IMR-90 (cell line): ENCODE results near the gene OVCH1. TPM values are rescaled to one million over a fixed set of nuclear protein-coding genes. Genes with fewer than 3 reads are reported as not detected.
A peak's percentile ranks its signal among the peaks of the same experiment; 100 is the strongest.

ENCODE experiments used
- ATAC-seq: fragments of 200-7000 bp; cut with Tn5 transposase; 2 replicates; pipeline ENCODE4 v1.9.1; 2020; ENCODE audit warnings: low read depth, mild to moderate bottlenecking, moderate library complexity
- BruUV-seq: library from RNA; stranded (reverse); fragments of 400-500 nt; replicated peaks from 2 replicates; lab custom pipeline; 2021; lab: Mats Ljungman, UMichigan
- CTCF ChIA-PET: fragments of 300-600 bp; formaldehyde crosslinking; extraction: SDS; loops from one replicate; lab custom pipeline; 2021; ENCODE audit warnings: antibody characterized with exemption; lab: Yijun Ruan, JAX
- POLR2A ChIA-PET: fragments of 300-600 bp; sonication (Branson Sonifier 250); formaldehyde crosslinking; loops from one replicate; lab custom pipeline; 2022; ENCODE audit warnings: antibody characterized with exemption; ENCODE audit not compliant: unreplicated experiment; lab: Charles Lee
- DNase-seq: peaks from one replicate; pipeline ENCODE4 v3.0.0; 2013
- H2AFZ ChIP-seq: replicated peaks from 2 replicates; pipeline ENCODE3; 2013; ENCODE audit warnings: low read length, mild to moderate bottlenecking; ENCODE audit not compliant: poor library complexity
- H2AK5ac ChIP-seq: 2 replicates; pipeline ENCODE4 v1.6.1; 2013; ENCODE audit warnings: low read depth, low read length, inconsistent platforms
- H2AK9ac ChIP-seq: replicated peaks from 2 replicates; pipeline ENCODE3; 2013; ENCODE audit warnings: mild to moderate bottlenecking, low read depth, low read length, moderate library complexity; ENCODE audit not compliant: poor library complexity
- H2BK120ac ChIP-seq: 2 replicates; pipeline ENCODE4 v1.6.1; 2013; ENCODE audit warnings: low read depth, low read length, inconsistent platforms
- H2BK15ac ChIP-seq: 3 replicates; pipeline ENCODE4 v1.6.1; 2013; ENCODE audit warnings: low read depth, low read length, inconsistent platforms
- H2BK20ac ChIP-seq: 2 replicates; pipeline ENCODE4 v1.6.1; 2013; ENCODE audit warnings: low read depth, mild to moderate bottlenecking, inconsistent platforms, low read length, moderate library complexity
- H2BK5ac ChIP-seq: 2 replicates; pipeline ENCODE4 v1.6.1; 2013; ENCODE audit warnings: mild to moderate bottlenecking, low read depth, low read length, inconsistent platforms; ENCODE audit not compliant: poor library complexity, severe bottlenecking
- H3K14ac ChIP-seq: replicated peaks from 2 replicates; pipeline ENCODE4 v1.6.1; 2013; ENCODE audit warnings: low read depth, low read length, inconsistent platforms
- H3K18ac ChIP-seq: 2 replicates; pipeline ENCODE4 v1.6.1; 2013; ENCODE audit warnings: low read depth, low read length, control low read depth
- H3K23ac ChIP-seq: 2 replicates; pipeline ENCODE4 v1.6.1; 2013; ENCODE audit warnings: low read depth, low read length, inconsistent platforms
- H3K27ac ChIP-seq: 2 replicates; pipeline ENCODE4 v1.5.1; 2013; ENCODE audit warnings: mild to moderate bottlenecking, control low read depth, low read length; ENCODE audit not compliant: insufficient read depth
- H3K27me3 ChIP-seq: 2 replicates; pipeline ENCODE4 v1.6.1; 2013; ENCODE audit warnings: low read length; ENCODE audit not compliant: control insufficient read depth, insufficient read depth
- H3K36me3 ChIP-seq: 2 replicates; pipeline ENCODE4 v1.6.1; 2013; ENCODE audit warnings: low read length, mixed read lengths; ENCODE audit not compliant: control insufficient read depth, insufficient read depth
- H3K4ac ChIP-seq: 2 replicates; pipeline ENCODE4 v1.6.1; 2013; ENCODE audit warnings: low read depth, low read length, inconsistent platforms
- H3K4me1 ChIP-seq: 2 replicates; pipeline ENCODE4 v1.6.1; 2013; ENCODE audit warnings: low read length, mixed read lengths; ENCODE audit not compliant: control insufficient read depth, insufficient read depth
- H3K4me2 ChIP-seq: 2 replicates; pipeline ENCODE4 v1.6.1; 2013; ENCODE audit warnings: low read depth, mild to moderate bottlenecking, control low read depth, low read length, moderate library complexity
- H3K4me3 ChIP-seq: 2 replicates; pipeline ENCODE4 v1.5.1; 2013; ENCODE audit warnings: low read depth, mild to moderate bottlenecking, control low read depth, low read length, moderate library complexity; ENCODE audit not compliant: insufficient read depth
- H3K56ac ChIP-seq: 2 replicates; pipeline ENCODE4 v1.6.1; 2013; ENCODE audit warnings: low read length, inconsistent platforms; ENCODE audit not compliant: insufficient read depth; ENCODE audit errors: extremely low read depth
- H3K79me1 ChIP-seq, 2 experiments: 2 replicates each; pipeline ENCODE4 v1.6.1; 2013; ENCODE audit warnings: low read length in 2 of 2, inconsistent platforms in 1 of 2, low read depth in 1 of 2
- H3K9ac ChIP-seq: 2 replicates; pipeline ENCODE4 v1.6.1; 2013; ENCODE audit warnings: low read depth, low read length, control low read depth
- H3K9me1 ChIP-seq: 2 replicates; pipeline ENCODE4 v1.6.1; 2013; ENCODE audit warnings: low read length, inconsistent platforms; ENCODE audit not compliant: insufficient read depth
- H3K9me3 ChIP-seq: 2 replicates; pipeline ENCODE4 v1.6.1; 2013; ENCODE audit warnings: low read length; ENCODE audit not compliant: control insufficient read depth, insufficient read depth
- H4K20me1 ChIP-seq: 2 replicates; pipeline ENCODE4 v1.6.1; 2013; ENCODE audit warnings: low read length, inconsistent platforms; ENCODE audit not compliant: insufficient read depth
- H4K5ac ChIP-seq: 2 replicates; pipeline ENCODE4 v1.6.1; 2013; ENCODE audit warnings: mild to moderate bottlenecking, low read depth, low read length, control low read depth
- H4K8ac ChIP-seq, 2 experiments: 2 replicates each; pipeline ENCODE4 v1.6.1; 2013; ENCODE audit warnings: low read depth in 2 of 2, low read length in 2 of 2, control low read depth in 1 of 2, inconsistent platforms in 1 of 2
- H4K91ac ChIP-seq: 2 replicates; pipeline ENCODE4 v1.6.1; 2013; ENCODE audit warnings: low read depth, low read length, inconsistent platforms; ENCODE audit not compliant: insufficient read depth
- BHLHE40 ChIP-seq: fragments of 150-350 bp; IDR thresholded peaks from 2 replicates; pipeline ENCODE4 v1.6.1; 2016; ENCODE audit warnings: mild to moderate bottlenecking, low read depth, low read length
- CHD1 ChIP-seq: IDR thresholded peaks from 2 replicates; pipeline ENCODE4 v1.6.1; 2012; ENCODE audit warnings: low read depth, low read length, improper control_type of control experiment
- FOS ChIP-seq: fragments of 150-350 bp; IDR thresholded peaks from 2 replicates; pipeline ENCODE4 v1.6.1; 2016; ENCODE audit warnings: low read depth, low read length
- MAZ ChIP-seq: IDR thresholded peaks from 2 replicates; pipeline ENCODE4 v1.6.1; 2012; ENCODE audit warnings: low read depth, mild to moderate bottlenecking, low read length, improper control_type of control experiment, moderate library complexity, borderline replicate concordance
- MXI1 ChIP-seq: IDR thresholded peaks from 2 replicates; pipeline ENCODE4 v1.6.1; 2012; ENCODE audit warnings: low read depth, mild to moderate bottlenecking, low read length, moderate library complexity, borderline replicate concordance
- POLR2A ChIP-seq: IDR thresholded peaks from 2 replicates; pipeline ENCODE4 v1.6.1; 2012; ENCODE audit warnings: mild to moderate bottlenecking, low read depth, low read length
- RAD21 ChIP-seq: IDR thresholded peaks from 2 replicates; pipeline ENCODE4 v1.6.1; 2012; ENCODE audit warnings: low read length, improper control_type of control experiment
- RCOR1 ChIP-seq: IDR thresholded peaks from 2 replicates; pipeline ENCODE4 v1.6.1; 2012; ENCODE audit warnings: mild to moderate bottlenecking, low read length, improper control_type of control experiment; ENCODE audit not compliant: insufficient replicate concordance
- RFX5 ChIP-seq: IDR thresholded peaks from 2 replicates; pipeline ENCODE4 v1.8.0; 2012; ENCODE audit warnings: low read depth, mild to moderate bottlenecking, low read length, moderate library complexity
- SMC3 ChIP-seq: fragments of 150-350 bp; IDR thresholded peaks from 2 replicates; pipeline ENCODE4 v1.6.1; 2016; ENCODE audit warnings: low read depth, mild to moderate bottlenecking, antibody characterized with exemption, low read length, moderate library complexity
- WGBS, 2 experiments: methylation state at CpG; one replicate each; pipeline versions ENCODE4 v1.1.5 to v1.1.7; 2013; ENCODE audit warnings: missing lambda C conversion rate in 2 of 2; ENCODE audit not compliant: insufficient read length in 1 of 2; ENCODE audit errors: extremely low coverage in 2 of 2; 5-methylcytosine and 5-hydroxymethylcytosine counted together
- dilution Hi-C: fragments of 300-500 bp; cut with HindIII; formaldehyde crosslinking; loops from one replicate; pipeline ENCODE4 v1.14.3; 2018; ENCODE audit warnings: low sequenced_read_pairs; ENCODE audit not compliant: unreplicated experiment
- in situ Hi-C: fragments of 300-500 bp; cut with MboI; formaldehyde crosslinking; loops from 3 replicates; pipeline ENCODE4 v1.14.3; 2019; ENCODE audit warnings: low sequenced_read_pairs, inconsistent platforms, mixed read lengths
- intact Hi-C: fragments of 100-400 bp; cut with micrococcal nuclease; formaldehyde crosslinking; loops from 2 replicates; pipeline ENCODE4 v1.10.0; 2022
- polyA plus RNA-seq, 3 experiments: library from polyadenylated mRNA; depleted of rRNA; stranded (reverse); fragments of >200 nt; gene quantifications; 2 replicates each; pipeline ENCODE4 v1.2.3, GENCODE V29; 2012; ENCODE audit warnings: low replicate concordance in 1 of 3
- total RNA-seq: library from RNA; depleted of rRNA; stranded (reverse); fragments of >200 nt; gene quantifications from 2 replicates; pipeline ENCODE4 v1.2.3, GENCODE V29; 2012
- TF ChIP-seq, protein P1 (sequence below): fragments of 150-350 bp; IDR thresholded peaks from 2 replicates; pipeline ENCODE4 v1.6.1; 2017; ENCODE audit warnings: mild to moderate bottlenecking, antibody characterized with exemption, low read length, low read depth
- TF ChIP-seq, protein P2 (sequence below): conservative IDR thresholded peaks from 2 replicates; pipeline ENCODE4 v1.5.1; 2012; ENCODE audit warnings: mild to moderate bottlenecking, low read depth, low read length, improper control_type of control experiment

The OVCH1 gene
- total and polyA plus RNA-seq, 2 of the 4 experiments (the other 2 are of a cell fraction) = 0.05 to 0.18 TPM

DNA sequence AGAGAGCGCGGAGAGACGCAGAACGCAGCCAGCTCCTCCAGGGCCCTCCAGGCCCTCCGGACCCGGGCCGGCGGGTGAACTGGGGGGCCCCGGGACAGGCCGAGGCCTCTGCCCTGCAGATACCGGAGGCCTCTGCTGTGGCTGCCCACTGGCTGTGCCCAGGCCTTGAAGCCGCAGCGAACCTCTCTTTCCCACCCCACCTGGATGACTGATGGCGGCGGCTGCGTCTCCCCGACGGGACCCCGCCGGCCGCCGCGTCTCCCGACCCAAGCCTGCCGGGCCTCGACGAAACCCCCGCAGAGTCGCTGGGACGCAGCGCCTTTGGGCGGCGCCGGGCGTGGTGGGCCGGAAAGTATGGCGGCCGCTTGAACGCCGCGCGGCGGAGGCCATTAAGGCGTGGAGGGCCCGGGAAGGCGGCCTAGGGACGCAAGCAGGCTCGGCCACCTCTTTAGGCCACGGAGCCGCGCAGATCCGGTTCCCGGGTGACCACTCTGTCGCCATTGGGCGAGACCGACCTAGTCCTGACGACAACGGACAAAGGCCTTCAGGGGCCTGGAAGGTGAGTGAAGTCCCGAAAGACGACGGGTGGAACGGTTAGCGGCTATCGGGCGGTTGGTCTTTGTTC, 108.1 kb downstream of the OVCH1 start:
- Histone ChIP-seq H3K4me2 (no peak overlapping the region), H4K8ac (no peak overlapping the region), H3K27me3 (no peaks in the 10 kb centered on the region), H3K4me3 (no peak overlapping the region), H4K91ac (peak overlapping the region; percentile 47; the same call in 1 of the 2 replicates), H3K23ac (no peak overlapping the region), H3K9me3 (no peaks in the 10 kb centered on the region), H4K20me1 (no peaks in the 10 kb centered on the region), H2AK9ac (no peak overlapping the region), H3K4me1 (no peaks in the 10 kb centered on the region), H4K5ac (no peak overlapping the region), H2AFZ (no peak overlapping the region), H3K9ac (no peak overlapping the region), H2BK15ac (no peak overlapping the region), H3K9me1 (no peaks in the 10 kb centered on the region), H3K27ac (no peak overlapping the region), H2BK20ac (no peak overlapping the region), H3K56ac (no peak overlapping the region), H3K79me1 (no peaks in the 10 kb centered on the region), H2BK120ac (peak overlapping the region; percentile 32; the same call in 1 of the 2 replicates), H3K14ac (no peak overlapping the region), H2AK5ac (peak overlapping the region; percentile 67; the same call in 1 of the 2 replicates), H2BK5ac (no peak overlapping the region), H3K36me3 (no peaks in the 10 kb centered on the region), H3K4ac (no peak overlapping the region), H3K18ac (no peak overlapping the region)
- POLR2A ChIA-PET = no interaction called here
- TF ChIP-seq MXI1 = no peak
- TF ChIP-seq POLR2A = no peak
- no peak for TF ChIP-seq RCOR1
- TF ChIP-seq, protein P1, sequence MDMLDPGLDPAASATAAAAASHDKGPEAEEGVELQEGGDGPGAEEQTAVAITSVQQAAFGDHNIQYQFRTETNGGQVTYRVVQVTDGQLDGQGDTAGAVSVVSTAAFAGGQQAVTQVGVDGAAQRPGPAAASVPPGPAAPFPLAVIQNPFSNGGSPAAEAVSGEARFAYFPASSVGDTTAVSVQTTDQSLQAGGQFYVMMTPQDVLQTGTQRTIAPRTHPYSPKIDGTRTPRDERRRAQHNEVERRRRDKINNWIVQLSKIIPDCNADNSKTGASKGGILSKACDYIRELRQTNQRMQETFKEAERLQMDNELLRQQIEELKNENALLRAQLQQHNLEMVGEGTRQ = no peak
- TF ChIP-seq FOS = no peak
- no peak for TF ChIP-seq MAZ
- no peak for TF ChIP-seq SMC3
- no peak for TF ChIP-seq RFX5
- TF ChIP-seq RAD21 = no peak
- TF ChIP-seq, protein P2, sequence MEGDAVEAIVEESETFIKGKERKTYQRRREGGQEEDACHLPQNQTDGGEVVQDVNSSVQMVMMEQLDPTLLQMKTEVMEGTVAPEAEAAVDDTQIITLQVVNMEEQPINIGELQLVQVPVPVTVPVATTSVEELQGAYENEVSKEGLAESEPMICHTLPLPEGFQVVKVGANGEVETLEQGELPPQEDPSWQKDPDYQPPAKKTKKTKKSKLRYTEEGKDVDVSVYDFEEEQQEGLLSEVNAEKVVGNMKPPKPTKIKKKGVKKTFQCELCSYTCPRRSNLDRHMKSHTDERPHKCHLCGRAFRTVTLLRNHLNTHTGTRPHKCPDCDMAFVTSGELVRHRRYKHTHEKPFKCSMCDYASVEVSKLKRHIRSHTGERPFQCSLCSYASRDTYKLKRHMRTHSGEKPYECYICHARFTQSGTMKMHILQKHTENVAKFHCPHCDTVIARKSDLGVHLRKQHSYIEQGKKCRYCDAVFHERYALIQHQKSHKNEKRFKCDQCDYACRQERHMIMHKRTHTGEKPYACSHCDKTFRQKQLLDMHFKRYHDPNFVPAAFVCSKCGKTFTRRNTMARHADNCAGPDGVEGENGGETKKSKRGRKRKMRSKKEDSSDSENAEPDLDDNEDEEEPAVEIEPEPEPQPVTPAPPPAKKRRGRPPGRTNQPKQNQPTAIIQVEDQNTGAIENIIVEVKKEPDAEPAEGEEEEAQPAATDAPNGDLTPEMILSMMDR = no peak
- no peak for TF ChIP-seq CHD1
- no peak for TF ChIP-seq BHLHE40
- in situ Hi-C loops = no loop called here
- ATAC-seq (no peak), DNase-seq (no peak)
- 84% methylated on average over 41 of the region's 65 CpGs; no CpG with 5 or more reads in 1 of the 2 experiments for WGBS, 2 experiments
- intact Hi-C loops = no loop called here
- CTCF ChIA-PET = no interaction called here
- BruUV-seq = no TSS peak
- dilution Hi-C loops = no loop called here
